ENCODE measurements around the gene GLA. TPM values are rescaled to one million over a fixed set of nuclear protein-coding genes. Genes with fewer than 3 reads are reported as not detected.

Gene GLA
- total and polyA plus RNA-seq, 2 of the 8 experiments (the other 6 are each of a cell fraction or from before 2014, with no cell fraction given) = 33.6 to 47.3 TPM

GRCh38 chrX:101450085-101450484, 42.4 kb upstream of the GLA start:
- H3K79me1 ChIP-seq (ENCODE audit: low read depth, low read length) = no peaks in the 10 kb centered on the region
- H3K27ac ChIP-seq (ENCODE audit: low read depth, low read length) = no peak overlapping the region
- H3K27me3 ChIP-seq (replicated peaks in 1 of 4; ENCODE audit: control insufficient read depth in 3 of 4, extremely low read depth in 1 of 4, insufficient read depth in 3 of 4, low read length in 3 of 4) = no peaks in the 10 kb centered on the region
- H3K4me1 ChIP-seq (replicated peaks in 1 of 4; ENCODE audit: control insufficient read depth in 3 of 4, insufficient read depth in 4 of 4, low read length in 3 of 4) = no peaks in the 10 kb centered on the region
- H4K91ac ChIP-seq (replicated peaks; ENCODE audit: insufficient read length, low read length) = no peak overlapping the region
- ChIA-PET POLR2A (ENCODE audit: partially characterized antibody) (no interaction called here), CTCF (ENCODE audit: partially characterized antibody) (interaction anchor here (0.7 to 1.5 kb wide), 3 partner anchors 10 to 25 kb away, joined by 3 read pairs; no protein-coding TSS in a partner anchor)
- H4K5ac ChIP-seq (ENCODE audit: insufficient read length, low read depth, low read length) = no peak overlapping the region
- H2BK5ac ChIP-seq (ENCODE audit: low read depth, low read length) = no peak overlapping the region
- H3K36me3 ChIP-seq (ENCODE audit: control insufficient read depth in 2 of 4, insufficient read depth in 4 of 4, low read length in 3 of 4) = no peaks in the 10 kb centered on the region
- no peak overlapping the region for H3K56ac ChIP-seq (replicated peaks; ENCODE audit: insufficient read length, low read depth, low read length)
- no peak overlapping the region for H2AFZ ChIP-seq (ENCODE audit: low read length)
- no peak overlapping the region for H2BK15ac ChIP-seq (ENCODE audit: low read length)
- no peak overlapping the region for H2BK20ac ChIP-seq (ENCODE audit: low read length)
- H2AK5ac ChIP-seq (ENCODE audit: low read depth, low read length) = no peak overlapping the region
- no peak overlapping the region for H3K4ac ChIP-seq (replicated peaks; ENCODE audit: insufficient read length, low read depth, low read length)
- no peak overlapping the region for H2BK12ac ChIP-seq (ENCODE audit: low read depth, low read length)
- H4K8ac ChIP-seq (ENCODE audit: extremely low read depth, insufficient read depth, low read length) = no peak overlapping the region
- no peak overlapping the region for H3K23ac ChIP-seq (ENCODE audit: insufficient read length)
- no peaks in the 10 kb centered on the region for H3K9me3 ChIP-seq (ENCODE audit: insufficient read depth in 2 of 2, low read depth in 1 of 2, low read length in 1 of 2)
- DNase-seq (ENCODE audit: low read depth in 1 of 2, low spot score in 2 of 2) (no peak), FAIRE-seq (no peak)
- H3K79me2 ChIP-seq (ENCODE audit: control insufficient read depth in 1 of 2, insufficient read depth in 2 of 2, low read length in 2 of 2) = no peaks in the 10 kb centered on the region
- no peak overlapping the region for H3K18ac ChIP-seq (ENCODE audit: extremely low read depth, low read length)
- TF ChIP-seq CBX8 (IDR thresholded peaks at IDR 0.05; ENCODE audit: borderline replicate concordance, low read depth, low read length) (no peak), CBX5 (IDR thresholded peaks at IDR 0.05; ENCODE audit: low read depth, low read length) (no peak), GTF2F1 (IDR thresholded peaks at IDR 0.05; ENCODE audit: borderline replicate concordance, low read depth, low read length) (no peak), RFX5 (IDR thresholded peaks at IDR 0.05; ENCODE audit: borderline replicate concordance, low read depth, low read length) (no peak), PHF8 (conservative IDR thresholded peaks at IDR 0.05; ENCODE audit: low read depth, low read length) (no peak), SIN3A (conservative IDR thresholded peaks at IDR 0.05 in 1 of 2, IDR thresholded peaks at IDR 0.05 in 1 of 2; ENCODE audit: low read depth in 1 of 2, low read length in 2 of 2) (no peak), CEBPB (IDR thresholded peaks at IDR 0.05; ENCODE audit: low read depth, low read length) (no peak), CTCF (IDR thresholded peaks at IDR 0.05; ENCODE audit: control extremely low read depth in 1 of 3, insufficient read depth in 1 of 3, low read depth in 1 of 3, low read length in 3 of 3) (no peak), SP1 (IDR thresholded peaks at IDR 0.05; ENCODE audit: low read depth, low read length) (no peak), CHD1 (IDR thresholded peaks at IDR 0.05; ENCODE audit: low read depth, low read length) (no peak), RBBP5 (IDR thresholded peaks at IDR 0.05; ENCODE audit: borderline replicate concordance, low read depth, low read length) (no peak)
- H2BK120ac ChIP-seq (replicated peaks; ENCODE audit: low read depth, low read length) = no peak overlapping the region
- 63% methylated on average over 2 of the region's 2 CpGs; no CpG with 5 or more reads in 1 of the 2 experiments for WGBS, 2 experiments (ENCODE audit: extremely low coverage in 1 of 2, insufficient coverage in 1 of 2, insufficient read length in 1 of 2, insufficient replicate concordance in 2 of 2, low coverage in 1 of 2, low lambda C conversion rate in 2 of 2, missing lambda C conversion rate in 1 of 2)
- H4K20me1 ChIP-seq (replicated peaks in 1 of 2; ENCODE audit: control insufficient read depth in 1 of 2, insufficient read depth in 2 of 2, low read length in 2 of 2) = no peaks in the 10 kb centered on the region
- no peak overlapping the region for H3K4me2 ChIP-seq (ENCODE audit: insufficient read depth in 1 of 2, low read depth in 2 of 2, low read length in 2 of 2)
- H3K4me3 ChIP-seq (ENCODE audit: extremely low read depth in 1 of 4, insufficient read depth in 2 of 4, low read depth in 3 of 4, low read length in 4 of 4) = no peak overlapping the region
- no peak overlapping the region for H3K14ac ChIP-seq (ENCODE audit: insufficient read length)
- no peak overlapping the region for H3K9ac ChIP-seq (replicated peaks in 1 of 4; ENCODE audit: extremely low read depth in 1 of 4, low read depth in 3 of 4, low read length in 3 of 4)
- H3K23me2 ChIP-seq (ENCODE audit: low read depth, low read length) = no peaks in the 10 kb centered on the region
